Measurements from ENCODE around the gene SPI1.
"Not testable (repeated sequence)": the region's sequence is repeated elsewhere in the genome, so short reads cannot be mapped to it uniquely, and the experiment has no call there.

The SPI1 gene

DNA sequence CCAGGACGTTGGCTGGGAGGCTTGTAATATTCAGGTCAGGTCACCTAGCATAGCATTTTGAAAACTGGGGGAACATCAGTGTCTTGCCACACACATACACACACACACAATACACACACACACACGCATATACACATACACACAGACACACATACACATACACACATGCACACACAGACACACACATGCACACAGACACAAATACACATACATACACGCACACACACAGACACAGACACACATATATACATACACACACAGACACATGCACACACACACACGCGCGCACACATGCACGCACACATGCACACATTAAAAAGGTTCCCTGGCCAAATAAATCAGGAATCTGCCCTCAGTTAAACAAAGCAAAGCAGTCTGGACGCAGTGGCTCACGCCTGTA, 38.3 kb downstream of the SPI1 start:
- no peak for DNase-seq (ENCODE audit: low spot score)

DNA sequence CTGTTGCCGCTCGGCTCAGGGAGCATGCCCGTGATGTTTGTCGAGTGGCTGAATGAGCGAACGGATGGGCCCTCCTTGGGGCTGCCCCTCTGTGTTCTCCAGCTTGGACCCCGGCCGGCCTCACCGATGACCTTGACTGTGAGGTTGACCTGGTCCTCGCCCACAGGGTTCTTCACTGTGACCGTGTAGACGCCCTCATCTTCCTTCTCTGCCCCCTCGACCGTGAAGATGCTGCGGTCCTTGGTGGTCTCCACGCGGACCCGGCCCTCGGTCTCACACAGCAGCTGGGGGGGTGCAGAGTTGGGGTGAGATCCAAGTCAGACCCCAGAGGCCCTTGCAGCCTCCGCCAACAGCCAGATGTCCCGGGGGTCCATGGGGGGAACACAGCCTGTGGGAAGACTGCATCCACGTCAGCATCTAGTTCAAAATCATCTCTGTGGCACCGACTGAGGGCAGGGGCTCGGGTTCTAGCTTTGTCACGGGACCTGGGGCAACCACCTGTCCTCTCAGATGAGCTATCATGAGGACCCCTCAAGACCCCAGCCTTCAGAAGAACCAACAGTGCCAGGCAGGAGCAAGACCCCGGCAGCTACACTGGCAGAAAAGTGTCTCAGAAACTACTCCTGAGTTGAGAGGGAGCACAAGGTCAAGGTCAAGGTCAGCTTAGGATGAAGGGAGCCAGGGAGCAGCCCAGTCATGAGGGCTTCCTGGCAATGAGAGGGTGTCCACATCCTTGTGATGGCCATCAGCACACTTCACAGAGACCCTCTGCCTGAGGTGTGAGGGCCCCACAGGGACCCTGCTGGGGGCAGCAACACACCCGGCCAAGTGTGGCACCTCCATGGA, 39.7 kb downstream of the SPI1 start:
- no peak for DNase-seq (ENCODE audit: low spot score)

- DNase-seq (ENCODE audit: low spot score): no peak
Measured at GRCh38 chr11:47337229-47337924, 41.0 kb downstream of the SPI1 start.

GRCh38 chr11:47336595-47336994, 41.8 kb downstream of the SPI1 start:
- no peak for DNase-seq (ENCODE audit: low spot score)

GRCh38 chr11:47335733-47336132, 42.6 kb downstream of the SPI1 start:
- no peak for DNase-seq (ENCODE audit: low spot score)

- not testable (repeated sequence) for DNase-seq (ENCODE audit: low spot score)
Measured at GRCh38 chr11:47334699-47335411, 43.5 kb downstream of the SPI1 start.

DNA sequence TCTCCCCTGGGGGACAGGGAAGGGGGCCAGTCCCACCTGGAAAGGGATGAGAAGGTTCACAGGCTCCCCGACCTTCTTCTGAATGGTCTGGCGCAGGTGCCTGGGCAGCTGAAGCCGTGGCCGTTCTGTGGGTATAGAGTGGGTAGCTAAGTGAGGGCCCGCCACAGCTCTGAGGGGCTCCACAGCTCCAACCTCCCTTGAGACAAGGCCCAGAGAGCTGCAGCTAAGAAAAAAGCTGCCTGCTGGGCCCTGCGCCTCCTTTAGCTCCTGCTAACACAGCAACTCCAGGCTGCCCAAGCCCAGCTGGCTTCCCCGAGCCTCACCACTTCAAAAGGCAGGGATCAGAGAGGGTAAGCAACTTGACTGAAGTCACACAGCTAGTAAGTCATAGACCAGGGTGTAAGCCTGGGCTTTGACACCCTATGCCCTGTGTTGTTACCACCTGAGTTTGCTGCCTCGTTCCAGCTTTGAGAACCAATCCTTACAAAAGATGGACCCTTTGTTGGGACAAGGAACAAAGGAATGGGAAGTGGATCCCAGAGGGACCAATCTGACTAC, 44.4 kb downstream of the SPI1 start:
- no peak for DNase-seq (ENCODE audit: low spot score)

DNA sequence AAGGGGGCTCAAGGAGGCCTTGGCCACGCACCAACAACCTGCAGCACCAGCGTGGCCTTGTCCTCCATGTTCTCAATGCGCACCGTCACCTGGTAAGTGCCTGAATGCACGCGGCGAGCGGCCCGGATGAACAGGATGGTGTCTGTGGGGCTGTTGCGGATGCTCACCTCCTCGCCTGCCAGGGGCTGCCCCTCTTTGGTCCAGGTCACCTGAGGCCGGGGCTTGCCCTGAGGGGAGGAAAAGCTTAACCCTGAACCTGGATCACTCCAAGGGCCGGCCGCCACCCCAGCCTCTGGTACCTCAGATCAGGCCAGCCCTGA, 44.9 kb downstream of the SPI1 start:
- DNase-seq (ENCODE audit: low spot score): no peak

DNA sequence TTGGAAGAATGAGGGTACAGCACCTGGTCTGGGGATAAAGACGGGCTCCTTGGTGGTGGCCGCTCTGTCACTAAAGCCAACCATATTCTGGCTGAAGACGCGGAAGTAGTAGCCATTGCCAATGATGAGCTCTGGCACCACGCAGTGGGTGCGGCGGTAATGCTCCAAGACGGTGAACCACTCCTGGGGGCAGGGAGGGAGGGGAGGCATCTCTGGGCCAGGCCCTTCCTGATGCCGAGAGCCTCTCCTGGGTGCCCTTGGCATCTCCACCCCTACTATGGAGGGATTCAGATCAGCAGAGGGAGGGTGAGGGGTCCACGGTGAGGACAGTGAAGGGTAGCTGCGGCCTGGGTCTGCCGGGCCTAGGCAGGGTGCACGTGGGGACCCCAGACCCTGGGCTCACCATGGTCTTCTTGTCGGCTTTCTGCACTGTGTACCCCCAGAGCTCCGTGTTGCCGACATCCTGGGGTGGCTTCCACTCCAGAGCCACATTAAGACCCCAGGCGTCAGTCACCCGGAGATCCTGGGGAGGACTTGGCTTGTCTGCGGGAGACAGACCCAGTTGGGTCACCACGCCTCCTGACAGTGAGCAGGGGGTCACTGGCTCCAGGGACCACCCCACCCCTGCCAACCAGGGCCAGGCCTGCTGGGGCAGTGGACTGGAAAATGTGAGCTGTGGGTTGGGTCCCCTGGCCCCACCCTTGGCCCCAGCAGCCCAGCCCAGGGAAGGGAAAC, 45.4 kb downstream of the SPI1 start:
- DNase-seq (ENCODE audit: low spot score): no peak

- no peak for DNase-seq (ENCODE audit: low spot score)
Measured at GRCh38 chr11:47332303-47332711, 46.0 kb downstream of the SPI1 start.

DNA sequence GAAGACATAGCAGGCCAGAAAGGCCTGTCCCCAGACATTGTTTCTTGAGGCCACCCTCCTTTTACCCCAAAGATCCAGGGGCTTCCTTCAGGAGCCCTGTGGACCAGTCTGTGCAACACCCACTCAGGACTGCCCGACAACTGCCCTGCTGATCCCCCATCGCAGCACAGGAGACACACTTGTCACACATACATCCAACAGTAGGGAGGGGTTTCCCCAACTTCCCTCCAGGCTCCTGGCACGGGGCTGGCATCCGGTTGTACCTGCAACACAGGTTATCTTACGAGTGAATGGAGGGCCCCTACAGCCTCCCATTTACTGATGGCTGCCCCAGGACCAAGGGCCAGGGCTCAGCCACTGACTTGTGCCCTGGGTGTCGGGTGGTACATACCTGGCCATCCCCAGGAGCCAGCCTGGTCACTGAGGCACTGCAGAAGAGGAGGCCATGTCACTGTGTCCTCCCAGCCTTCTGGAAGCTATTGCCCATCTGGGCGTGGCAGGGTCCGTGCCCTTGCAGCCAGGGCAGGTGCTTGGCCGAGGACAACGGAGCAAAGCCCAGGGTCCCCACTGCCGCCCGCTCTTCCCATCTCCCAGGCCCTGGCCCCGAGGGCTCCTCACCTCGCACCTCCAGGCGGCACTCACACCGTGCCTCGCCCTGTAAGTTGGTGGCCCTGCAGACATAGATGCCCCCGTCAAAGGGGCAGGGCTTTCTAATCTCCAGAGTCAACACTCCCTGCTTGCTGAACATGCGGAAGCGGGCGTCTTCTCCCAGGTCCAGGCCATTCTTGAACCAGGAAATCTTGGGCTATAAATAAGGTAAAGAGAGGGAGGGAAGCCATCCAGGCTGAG, 46.7 kb downstream of the SPI1 start:
- no peak for DNase-seq (ENCODE audit: low spot score)

GRCh38 chr11:47329987-47330931, 48.1 kb downstream of the SPI1 start:
- peak; percentile 51 for DNase-seq (ENCODE audit: low spot score)

GRCh38 chr11:47329431-47329986, 48.8 kb downstream of the SPI1 start:
- no peak for DNase-seq (ENCODE audit: low spot score)

DNA sequence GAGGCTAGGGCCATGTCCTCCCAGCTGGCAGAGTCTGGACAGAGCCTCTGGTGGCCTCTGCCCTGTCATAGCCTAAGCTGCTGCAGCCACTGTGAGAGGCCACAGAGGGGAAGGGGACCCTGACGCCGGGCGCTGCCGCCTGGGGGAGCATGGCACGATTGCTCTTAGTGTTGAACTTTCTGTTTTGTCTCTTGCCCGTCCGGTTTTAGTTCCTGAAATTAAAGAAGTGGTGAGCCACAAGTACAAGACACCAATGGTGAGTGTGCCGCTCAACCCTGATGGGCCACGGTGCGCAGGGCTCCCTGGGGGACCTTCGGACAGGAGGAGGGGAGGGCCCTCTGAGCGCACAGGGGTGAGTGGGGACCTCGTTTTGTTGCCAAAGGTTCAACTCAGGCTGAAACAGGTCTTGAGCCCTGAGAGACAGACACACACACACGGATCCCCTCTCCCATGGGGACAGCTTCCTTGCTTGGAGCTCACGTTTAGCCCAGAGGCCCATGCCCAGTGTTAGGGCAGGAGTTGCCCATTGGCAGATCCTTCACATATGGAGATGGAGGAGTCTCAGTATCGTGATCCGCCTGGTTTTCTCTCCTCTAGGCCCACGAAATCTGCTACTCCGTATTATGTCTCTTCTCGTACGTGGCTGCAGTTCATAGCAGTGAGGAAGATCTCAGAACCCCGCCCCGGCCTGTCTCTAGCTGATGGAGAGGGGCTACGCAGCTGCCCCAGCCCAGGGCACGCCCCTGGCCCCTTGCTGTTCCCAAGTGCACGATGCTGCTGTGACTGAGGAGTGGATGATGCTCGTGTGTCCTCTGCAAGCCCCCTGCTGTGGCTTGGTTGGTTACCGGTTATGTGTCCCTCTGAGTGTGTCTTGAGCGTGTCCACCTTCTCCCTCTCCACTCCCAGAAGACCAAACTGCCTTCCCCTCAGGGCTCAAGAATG, 49.6 kb downstream of the SPI1 start:
- DNase-seq (ENCODE audit: low spot score): no peak

- no peak for DNase-seq (ENCODE audit: low spot score)
Measured at GRCh38 chr11:47327949-47328348, 50.4 kb downstream of the SPI1 start.

- DNase-seq (ENCODE audit: low spot score): no peak
Measured at GRCh38 chr11:47327025-47327424, 51.3 kb downstream of the SPI1 start.

- no peak for DNase-seq (ENCODE audit: low spot score)
Measured at GRCh38 chr11:47326198-47326597, 52.1 kb downstream of the SPI1 start.

GRCh38 chr11:47325271-47326041, 52.9 kb downstream of the SPI1 start:
- no peak for DNase-seq (ENCODE audit: low spot score)
